HepG2 (cell line): ENCODE data around the gene IL15. TPM values are rescaled to one million over a fixed set of nuclear protein-coding genes. Genes with fewer than 3 reads are reported as not detected.

Experiments
- ATAC-seq: fragments of 200-7000 bp; cut with Tn5 transposase; 3 replicates; pipeline ENCODE4 v1.9.1; 2020; ENCODE audit warnings: mild to moderate bottlenecking, moderate library complexity
- BruUV-seq: library from RNA; stranded (reverse); fragments of 400-500 nt; replicated peaks from 2 replicates; lab custom pipeline; 2021; lab: Mats Ljungman, UMichigan
- CTCF ChIA-PET: fragments of 300-600 bp; formaldehyde crosslinking; extraction: SDS; loops from one replicate; lab custom pipeline; 2021; ENCODE audit warnings: low total read pairs, inconsistent platforms, low intra/inter-chr PET ratio; lab: Yijun Ruan, JAX
- POLR2A ChIA-PET: fragments of 350-600 bp; sonication (Branson Sonifier 250); formaldehyde crosslinking; loops from one replicate; lab custom pipeline; 2020; ENCODE audit warnings: antibody characterized with exemption, inconsistent platforms; lab: Yijun Ruan, JAX
- DNase-seq: peaks from one replicate; pipeline ENCODE4 v3.0.0-alpha.2; 2015; ENCODE audit warnings: low spot score
- FAIRE-seq: peaks from 3 replicates; lab custom pipeline; 2011; peaks lifted over from hg19 to GRCh38; lab: Jason Lieb, UNC
- H2AFZ ChIP-seq: one replicate; pipeline ENCODE4 v1.6.1; 2011; ENCODE audit warnings: low read length, inconsistent platforms
- H3K27ac ChIP-seq: fragments of 300-600 bp; 3 replicates; pipeline ENCODE4 v1.8.0; 2011; ENCODE audit warnings: mixed run types, mild to moderate bottlenecking, mixed read lengths, low read length, inconsistent platforms; ENCODE audit not compliant: insufficient read depth; ENCODE audit errors: extremely low read length
- H3K27me3 ChIP-seq, 2 experiments: fragments of 200-600 bp in 1 of 2; 2 replicates in 1 of 2; 3 replicates in 1 of 2; pipeline versions ENCODE4 v1.6.0 to v1.8.0; 2011; ENCODE audit warnings: low read length in 2 of 2, mild to moderate bottlenecking in 2 of 2, moderate library complexity in 2 of 2, inconsistent platforms in 1 of 2; ENCODE audit not compliant: insufficient read depth in 2 of 2, control insufficient read depth in 1 of 2
- H3K36me3 ChIP-seq, 2 experiments: fragments of 200-600 bp in 1 of 2; replicated peaks in 1 of 2; 2 replicates in 1 of 2; 3 replicates in 1 of 2; pipeline versions ENCODE4 v1.5.1 to v1.8.0; 2011; ENCODE audit warnings: low read length in 2 of 2, inconsistent platforms in 1 of 2; ENCODE audit not compliant: insufficient read depth in 2 of 2, control insufficient read depth in 1 of 2
- H3K4me1 ChIP-seq: 2 replicates; pipeline ENCODE4 v1.5.1; 2012; ENCODE audit warnings: low read length, inconsistent platforms; ENCODE audit not compliant: insufficient read depth
- H3K4me2 ChIP-seq: 2 replicates; pipeline ENCODE4 v1.6.0; 2011; ENCODE audit warnings: low read depth, low read length, inconsistent platforms
- H3K4me3 ChIP-seq, 3 experiments: fragments of 200-600 bp in 1 of 3; sonication (generic), shearing (Covaris generic) in 1 of 3; replicated peaks in 1 of 3; 2 replicates each; pipeline ENCODE4 v1.5.1; 2011 to 2016; ENCODE audit warnings: low read length in 3 of 3, inconsistent platforms in 2 of 3, low read depth in 2 of 3, mild to moderate bottlenecking in 2 of 3, control low read depth in 1 of 3, mixed read lengths in 1 of 3; ENCODE audit not compliant: insufficient read depth in 1 of 3
- H3K79me2 ChIP-seq: one replicate; pipeline ENCODE4 v1.6.1; 2011; ENCODE audit warnings: low read length, inconsistent platforms; ENCODE audit not compliant: insufficient read depth
- H3K9ac ChIP-seq: 2 replicates; pipeline ENCODE4 v1.6.0; 2011; ENCODE audit warnings: mild to moderate bottlenecking, low read depth, low read length, inconsistent platforms; ENCODE audit not compliant: insufficient read depth
- H3K9me3 ChIP-seq: 2 replicates; pipeline ENCODE4 v1.5.1; 2012; ENCODE audit warnings: mild to moderate bottlenecking, low read length
- H4K20me1 ChIP-seq: 2 replicates; pipeline ENCODE4 v1.6.0; 2011; ENCODE audit warnings: inconsistent platforms, mild to moderate bottlenecking, low read length, moderate library complexity; ENCODE audit not compliant: insufficient read depth
- ATRX ChIP-seq: sonication (generic); formaldehyde crosslinking; IDR thresholded peaks from 2 replicates; pipeline ENCODE4 v1.4.0; 2020; ENCODE audit warnings: missing genetic modification reagents, borderline replicate concordance
- HOXA7 ChIP-seq: sonication (generic); formaldehyde crosslinking; IDR thresholded peaks from 2 replicates; pipeline ENCODE4 v1.8.1; 2022; ENCODE audit warnings: mild to moderate bottlenecking, missing genetic modification reagents, moderate library complexity
- MAFK ChIP-seq, 2 experiments: IDR thresholded peaks in 1 of 2; conservative IDR thresholded peaks in 1 of 2; 2 replicates each; pipeline ENCODE4 v1.6.1; 2011; ENCODE audit warnings: improper control_type of control experiment in 2 of 2, low read length in 2 of 2
- NR2C2 ChIP-seq: sonication (generic); formaldehyde crosslinking; IDR thresholded peaks from 2 replicates; pipeline ENCODE4 v1.4.0; 2020; ENCODE audit warnings: missing genetic modification reagents, mild to moderate bottlenecking, moderate library complexity, borderline replicate concordance
- SMAD3 ChIP-seq: sonication (generic); formaldehyde crosslinking; IDR thresholded peaks from 2 replicates; pipeline ENCODE4 v1.4.0; 2020; ENCODE audit warnings: missing genetic modification reagents
- SRY ChIP-seq: sonication (generic); formaldehyde crosslinking; IDR thresholded peaks from 2 replicates; pipeline ENCODE4 v1.8.0; 2022; ENCODE audit warnings: mild to moderate bottlenecking, missing genetic modification reagents
- TBX2 ChIP-seq: sonication (generic); formaldehyde crosslinking; IDR thresholded peaks from 2 replicates; pipeline ENCODE4 v1.5.0; 2020; ENCODE audit warnings: missing genetic modification reagents, mild to moderate bottlenecking, borderline replicate concordance
- ZNF205 ChIP-seq: IDR thresholded peaks from 2 replicates; pipeline ENCODE4 v1.6.1; 2018; ENCODE audit warnings: missing biosample characterization, missing genetic modification reagents
- ZNF496 ChIP-seq: sonication (generic); formaldehyde crosslinking; IDR thresholded peaks from 2 replicates; pipeline ENCODE4 v1.8.1; 2023; ENCODE audit warnings: mild to moderate bottlenecking, moderate library complexity, missing genetic modification reagents; ENCODE audit not compliant: insufficient replicate concordance
- WGBS: methylation state at CpG from one replicate; pipeline ENCODE4 v1.1.6; 2017; ENCODE audit warnings: low lambda C conversion rate; 5-methylcytosine and 5-hydroxymethylcytosine counted together
- in situ Hi-C: cut with HindIII; loops from 2 replicates; pipeline ENCODE4 v1.10.0; 2017; ENCODE audit warnings: low pct_unique_long_range_greater_than_20kb; ENCODE audit not compliant: extremely low pct_ligation_motif_present
- intact Hi-C: fragments of 100-400 bp; cut with micrococcal nuclease; formaldehyde crosslinking; loops from one replicate; pipeline ENCODE4 v1.10.0; 2022; ENCODE audit not compliant: unreplicated experiment
- polyA plus RNA-seq, 8 experiments: library from polyadenylated mRNA; depleted of rRNA in 3 of 8; stranded (reverse) in 7 of 8; unstranded in 1 of 8; fragments of >200 nt; fragmentation: Illumina TruSeq in 4 of 8; extraction: Trizol in 4 of 8; gene quantifications; 2 replicates each; pipeline versions ENCODE4 v1.2.1 to v1.2.3, GENCODE V29; 2011 to 2016; ENCODE audit warnings: low read depth in 4 of 8, missing spikeins in 1 of 8, mixed read lengths in 1 of 8; ENCODE audit not compliant: insufficient read depth in 1 of 8
- total RNA-seq, 5 experiments: library from RNA; depleted of rRNA; stranded (reverse); fragments of >200 nt; fragmentation: Illumina TruSeq; extraction: Trizol; gene quantifications; 2 replicates each; pipeline ENCODE4 v1.2.3, GENCODE V29; 2016; ENCODE audit warnings: low read depth in 1 of 5
- TF ChIP-seq, protein P1 (sequence below): sonication (generic); formaldehyde crosslinking; IDR thresholded peaks from 2 replicates; pipeline ENCODE4 v1.4.0; 2020; ENCODE audit warnings: missing genetic modification reagents; ENCODE audit errors: not compliant biosample characterization
- TF ChIP-seq, protein P2 (sequence below): sonication (generic); formaldehyde crosslinking; IDR thresholded peaks from 2 replicates; pipeline ENCODE4 v1.8.0; 2022; ENCODE audit warnings: mild to moderate bottlenecking, missing genetic modification reagents
- TF ChIP-seq, protein P3 (sequence below): sonication (generic); formaldehyde crosslinking; IDR thresholded peaks from 2 replicates; pipeline ENCODE4 v1.4.0; 2020; ENCODE audit warnings: mild to moderate bottlenecking, missing genetic modification reagents
- TF ChIP-seq, protein P4 (sequence below), 2 experiments: fragments of 450-650 bp in 1 of 2; sonication (generic) in 1 of 2; formaldehyde crosslinking; IDR thresholded peaks; 2 replicates each; pipeline versions ENCODE4 v1.5.0 to v1.8.0; 2020 to 2022; ENCODE audit warnings: mild to moderate bottlenecking in 1 of 2, missing genetic modification reagents in 1 of 2
- TF ChIP-seq, protein P5 (sequence below): sonication (generic); formaldehyde crosslinking; IDR thresholded peaks from 2 replicates; pipeline ENCODE4 v1.5.1; 2020; ENCODE audit warnings: missing genetic modification reagents, mild to moderate bottlenecking, borderline replicate concordance

IL15 gene
- total and polyA plus RNA-seq, 2 of the 13 experiments (the other 11 are each of a cell fraction or from before 2014, with no cell fraction given) = 0.12 to 0.24 TPM

DNA sequence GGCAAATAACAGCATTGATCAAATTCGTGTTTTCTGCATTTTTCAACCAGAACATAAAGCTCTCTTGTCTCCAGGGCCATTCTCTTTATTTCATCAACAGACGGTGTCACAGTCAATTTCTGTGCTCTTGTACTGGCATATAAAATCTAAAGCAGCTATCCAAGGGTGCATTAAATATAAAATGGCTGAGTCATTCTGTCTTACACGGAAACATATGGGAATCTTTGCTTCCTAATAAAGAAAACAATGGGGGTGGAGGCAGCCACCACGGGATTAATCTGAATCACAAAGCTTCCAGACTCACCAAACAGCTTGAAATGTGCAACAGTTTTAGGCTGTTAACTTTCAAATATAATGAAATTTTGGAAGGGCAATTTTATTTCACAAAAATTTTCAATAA lies 132.6 kb downstream of the IL15 start (continued):
- TF ChIP-seq SMAD3 (CRISPR knock-in tag) = no peak
- TF ChIP-seq SRY = no peak
- TF ChIP-seq, protein P1, sequence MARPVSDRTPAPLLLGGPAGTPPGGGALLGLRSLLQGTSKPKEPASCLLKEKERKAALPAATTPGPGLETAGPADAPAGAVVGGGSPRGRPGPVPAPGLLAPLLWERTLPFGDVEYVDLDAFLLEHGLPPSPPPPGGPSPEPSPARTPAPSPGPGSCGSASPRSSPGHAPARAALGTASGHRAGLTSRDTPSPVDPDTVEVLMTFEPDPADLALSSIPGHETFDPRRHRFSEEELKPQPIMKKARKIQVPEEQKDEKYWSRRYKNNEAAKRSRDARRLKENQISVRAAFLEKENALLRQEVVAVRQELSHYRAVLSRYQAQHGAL (CRISPR knock-in tag) = no peak
- TF ChIP-seq, protein P2, sequence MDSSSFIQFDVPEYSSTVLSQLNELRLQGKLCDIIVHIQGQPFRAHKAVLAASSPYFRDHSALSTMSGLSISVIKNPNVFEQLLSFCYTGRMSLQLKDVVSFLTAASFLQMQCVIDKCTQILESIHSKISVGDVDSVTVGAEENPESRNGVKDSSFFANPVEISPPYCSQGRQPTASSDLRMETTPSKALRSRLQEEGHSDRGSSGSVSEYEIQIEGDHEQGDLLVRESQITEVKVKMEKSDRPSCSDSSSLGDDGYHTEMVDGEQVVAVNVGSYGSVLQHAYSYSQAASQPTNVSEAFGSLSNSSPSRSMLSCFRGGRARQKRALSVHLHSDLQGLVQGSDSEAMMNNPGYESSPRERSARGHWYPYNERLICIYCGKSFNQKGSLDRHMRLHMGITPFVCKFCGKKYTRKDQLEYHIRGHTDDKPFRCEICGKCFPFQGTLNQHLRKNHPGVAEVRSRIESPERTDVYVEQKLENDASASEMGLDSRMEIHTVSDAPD (CRISPR knock-in tag) = no peak
- TF ChIP-seq MAFK (conservative IDR thresholded peaks at IDR 0.05 in 1 of 2, IDR thresholded peaks at IDR 0.05 in 1 of 2; ENCODE audit: low read length in 2 of 2) = no peak
- TF ChIP-seq ZNF496 = no peak

DNA sequence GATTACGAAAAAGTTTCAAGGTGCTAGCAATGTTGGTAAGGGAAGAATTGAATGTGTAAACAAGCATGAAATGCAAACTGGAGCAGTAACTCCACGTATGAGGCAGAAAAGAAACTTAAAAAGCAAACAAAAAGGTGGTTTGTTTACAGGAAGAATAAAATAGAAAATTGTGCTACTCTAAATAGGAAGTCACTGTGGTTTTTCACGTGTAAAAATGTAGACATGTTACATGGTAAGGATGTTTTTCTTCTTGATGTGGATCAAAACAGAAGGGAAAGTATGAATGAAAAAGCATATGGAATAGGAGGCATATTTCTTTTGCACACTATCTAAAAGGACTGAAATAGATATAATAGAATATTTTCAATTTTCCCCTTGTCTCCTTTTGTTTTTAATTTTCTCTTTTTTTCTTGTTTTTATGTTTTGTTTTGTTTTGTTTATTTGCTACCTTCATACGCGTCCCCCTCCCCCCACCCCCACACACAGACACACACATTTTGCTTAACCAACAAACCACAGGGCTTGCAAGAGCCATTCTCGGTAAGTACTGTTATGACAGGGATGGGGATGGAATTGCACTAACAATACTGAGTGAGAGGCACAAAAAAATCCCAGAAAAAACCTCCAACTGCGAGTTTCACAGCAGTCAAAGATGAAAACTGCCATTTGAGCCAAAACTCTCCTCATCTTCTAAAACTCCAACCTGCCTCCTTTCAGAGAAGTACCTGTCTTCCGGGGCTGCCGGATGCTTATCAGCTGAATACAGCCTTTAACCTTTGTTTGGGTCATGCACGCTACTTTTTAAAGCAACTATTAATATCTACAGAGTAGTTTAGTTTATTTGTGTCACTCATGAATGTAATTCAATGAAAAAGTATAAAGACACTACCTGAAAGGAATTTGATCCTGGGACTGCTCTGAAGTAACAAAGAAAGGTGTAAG lies 135.8 kb downstream of the IL15 start:
- ATAC-seq = no peak
- no TSS peak for BruUV-seq
- CTCF ChIA-PET = no interaction called here
- no peak for TF ChIP-seq HOXA7
- TF ChIP-seq, protein P3, sequence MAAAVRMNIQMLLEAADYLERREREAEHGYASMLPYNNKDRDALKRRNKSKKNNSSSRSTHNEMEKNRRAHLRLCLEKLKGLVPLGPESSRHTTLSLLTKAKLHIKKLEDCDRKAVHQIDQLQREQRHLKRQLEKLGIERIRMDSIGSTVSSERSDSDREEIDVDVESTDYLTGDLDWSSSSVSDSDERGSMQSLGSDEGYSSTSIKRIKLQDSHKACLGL (CRISPR knock-in tag) = no peak
- TF ChIP-seq NR2C2 = no peak
- no peak for TF ChIP-seq ZNF205 (CRISPR knock-in tag)
- TF ChIP-seq, protein P4, sequence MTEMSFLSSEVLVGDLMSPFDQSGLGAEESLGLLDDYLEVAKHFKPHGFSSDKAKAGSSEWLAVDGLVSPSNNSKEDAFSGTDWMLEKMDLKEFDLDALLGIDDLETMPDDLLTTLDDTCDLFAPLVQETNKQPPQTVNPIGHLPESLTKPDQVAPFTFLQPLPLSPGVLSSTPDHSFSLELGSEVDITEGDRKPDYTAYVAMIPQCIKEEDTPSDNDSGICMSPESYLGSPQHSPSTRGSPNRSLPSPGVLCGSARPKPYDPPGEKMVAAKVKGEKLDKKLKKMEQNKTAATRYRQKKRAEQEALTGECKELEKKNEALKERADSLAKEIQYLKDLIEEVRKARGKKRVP (CRISPR knock-in tag; IDR thresholded peaks at IDR 0.05) = no peak
- no peak for TF ChIP-seq TBX2 (CRISPR knock-in tag)
- TF ChIP-seq, protein P5, sequence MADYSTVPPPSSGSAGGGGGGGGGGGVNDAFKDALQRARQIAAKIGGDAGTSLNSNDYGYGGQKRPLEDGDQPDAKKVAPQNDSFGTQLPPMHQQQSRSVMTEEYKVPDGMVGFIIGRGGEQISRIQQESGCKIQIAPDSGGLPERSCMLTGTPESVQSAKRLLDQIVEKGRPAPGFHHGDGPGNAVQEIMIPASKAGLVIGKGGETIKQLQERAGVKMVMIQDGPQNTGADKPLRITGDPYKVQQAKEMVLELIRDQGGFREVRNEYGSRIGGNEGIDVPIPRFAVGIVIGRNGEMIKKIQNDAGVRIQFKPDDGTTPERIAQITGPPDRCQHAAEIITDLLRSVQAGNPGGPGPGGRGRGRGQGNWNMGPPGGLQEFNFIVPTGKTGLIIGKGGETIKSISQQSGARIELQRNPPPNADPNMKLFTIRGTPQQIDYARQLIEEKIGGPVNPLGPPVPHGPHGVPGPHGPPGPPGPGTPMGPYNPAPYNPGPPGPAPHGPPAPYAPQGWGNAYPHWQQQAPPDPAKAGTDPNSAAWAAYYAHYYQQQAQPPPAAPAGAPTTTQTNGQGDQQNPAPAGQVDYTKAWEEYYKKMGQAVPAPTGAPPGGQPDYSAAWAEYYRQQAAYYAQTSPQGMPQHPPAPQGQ (CRISPR knock-in tag) = no peak
- no peak for TF ChIP-seq ATRX (CRISPR knock-in tag)

More for the DNA sequence above, 135.8 kb downstream of the IL15 start:
- WGBS = 18% methylated on average over 10 of the region's 10 CpGs
- FAIRE-seq = no peak
- no peaks in the 10 kb centered on the region for H4K20me1 ChIP-seq
- H3K9ac ChIP-seq = no peak overlapping the region
- no peaks in the 10 kb centered on the region for H3K36me3 ChIP-seq
- H3K4me1 ChIP-seq = no peaks in the 10 kb centered on the region
- no peak for DNase-seq
- H3K79me2 ChIP-seq = no peaks in the 10 kb centered on the region
- no peak overlapping the region for H3K4me3 ChIP-seq
- H2AFZ ChIP-seq = no peak overlapping the region
- H3K27me3 ChIP-seq = no peaks in the 10 kb centered on the region
- H3K4me2 ChIP-seq = no peak overlapping the region
- no peaks in the 10 kb centered on the region for H3K9me3 ChIP-seq
- in situ Hi-C loops (no loop called here), intact Hi-C loops (no loop called here)
- H3K27ac ChIP-seq = no peak overlapping the region
- POLR2A ChIA-PET = no interaction called here
